ENCODE results near the gene APC. TPM values are rescaled to one million over a fixed set of nuclear protein-coding genes. Genes with fewer than 3 reads are reported as not detected.
"Not testable (repeated sequence)": the region's sequence is repeated elsewhere in the genome, so short reads cannot be mapped to it uniquely, and the experiment has no call there.

The APC gene
- total RNA-seq, 4 donors from 2014 or later, result 106 to 166 (median 121) TPM

DNA sequence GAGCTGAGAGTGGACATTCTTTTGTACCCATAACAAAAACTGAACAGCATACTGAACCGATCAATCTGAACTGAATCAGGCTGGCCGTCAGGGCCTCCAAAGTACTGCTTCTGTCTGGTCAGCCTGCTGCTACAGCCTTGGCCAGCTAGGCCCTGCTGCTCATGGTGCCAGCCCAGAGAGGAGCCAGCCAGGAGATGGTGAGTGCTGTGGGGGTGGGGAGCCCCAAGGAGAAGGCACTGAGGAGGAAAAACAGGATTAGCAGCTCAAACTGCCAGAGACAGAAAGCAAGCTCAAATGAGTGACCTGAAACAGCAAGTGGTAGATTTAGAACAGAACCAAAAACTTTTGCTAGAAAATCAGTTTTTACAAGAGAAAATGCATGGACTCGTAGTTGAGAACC lies 147.3 kb downstream of the APC start:
- intact Hi-C loops (cut with DNase I), result no loop called here
- H3K27ac ChIP-seq (replicated peaks in 1 of 4), result no peak overlapping the region
- no peak overlapping the region for H3K4me3 ChIP-seq
- H3K9me3 ChIP-seq, result no peaks in the 10 kb centered on the region
- no peak for TF ChIP-seq POLR2AphosphoS5 (IDR thresholded peaks at IDR 0.05)
- TF ChIP-seq POLR2A (IDR thresholded peaks at IDR 0.05; ENCODE audit: low read depth), result no peak
- TF ChIP-seq, protein P1, sequence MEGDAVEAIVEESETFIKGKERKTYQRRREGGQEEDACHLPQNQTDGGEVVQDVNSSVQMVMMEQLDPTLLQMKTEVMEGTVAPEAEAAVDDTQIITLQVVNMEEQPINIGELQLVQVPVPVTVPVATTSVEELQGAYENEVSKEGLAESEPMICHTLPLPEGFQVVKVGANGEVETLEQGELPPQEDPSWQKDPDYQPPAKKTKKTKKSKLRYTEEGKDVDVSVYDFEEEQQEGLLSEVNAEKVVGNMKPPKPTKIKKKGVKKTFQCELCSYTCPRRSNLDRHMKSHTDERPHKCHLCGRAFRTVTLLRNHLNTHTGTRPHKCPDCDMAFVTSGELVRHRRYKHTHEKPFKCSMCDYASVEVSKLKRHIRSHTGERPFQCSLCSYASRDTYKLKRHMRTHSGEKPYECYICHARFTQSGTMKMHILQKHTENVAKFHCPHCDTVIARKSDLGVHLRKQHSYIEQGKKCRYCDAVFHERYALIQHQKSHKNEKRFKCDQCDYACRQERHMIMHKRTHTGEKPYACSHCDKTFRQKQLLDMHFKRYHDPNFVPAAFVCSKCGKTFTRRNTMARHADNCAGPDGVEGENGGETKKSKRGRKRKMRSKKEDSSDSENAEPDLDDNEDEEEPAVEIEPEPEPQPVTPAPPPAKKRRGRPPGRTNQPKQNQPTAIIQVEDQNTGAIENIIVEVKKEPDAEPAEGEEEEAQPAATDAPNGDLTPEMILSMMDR (IDR thresholded peaks at IDR 0.05), result no peak
- TF ChIP-seq EP300 (IDR thresholded peaks at IDR 0.05), result no peak
- H3K4me1 ChIP-seq, result peaks cover 0 to 5% (median 1%) of the 10 kb centered on the region in 4 donors
- H3K27me3 ChIP-seq, result no peaks in the 10 kb centered on the region
- WGBS, result 85% methylated on average over 3 of the region's 3 CpGs
- no peak for DNase-seq (ENCODE audit: extremely low spot score)
- peaks cover 31 to 74% (median 61%) of the 10 kb centered on the region in 4 donors for H3K36me3 ChIP-seq

DNA sequence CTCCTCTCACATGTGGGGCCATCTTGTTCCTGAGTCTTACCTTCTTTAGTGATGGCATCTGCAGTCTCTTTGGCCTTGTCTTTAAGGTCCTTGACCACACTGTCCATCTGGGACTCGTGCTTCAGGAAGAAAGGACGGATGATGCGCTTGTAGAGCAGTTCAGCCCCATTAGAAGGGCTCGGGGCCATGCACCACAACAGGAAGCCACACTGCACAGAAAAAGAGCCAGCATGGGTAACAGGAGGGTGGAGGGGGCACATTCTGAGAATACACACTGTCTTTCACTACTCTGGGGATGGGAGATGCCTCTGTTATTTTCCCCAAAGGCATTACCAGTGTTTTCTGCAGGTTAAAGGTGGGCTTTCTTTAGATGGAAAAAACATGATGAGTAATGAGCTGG lies 149.3 kb downstream of the APC start:
- 87% methylated on average over 4 of the region's 4 CpGs for WGBS
- DNase-seq (ENCODE audit: extremely low spot score), result no peak
- peaks cover 28 to 64% (median 46%) of the 10 kb centered on the region in 4 donors for H3K36me3 ChIP-seq
- intact Hi-C loops (cut with DNase I), result no loop called here
- H3K4me3 ChIP-seq, result no peak overlapping the region
- TF ChIP-seq POLR2AphosphoS5 (IDR thresholded peaks at IDR 0.05) (no peak), POLR2A (IDR thresholded peaks at IDR 0.05; ENCODE audit: low read depth) (no peak), EP300 (IDR thresholded peaks at IDR 0.05) (no peak)
- TF ChIP-seq, protein P1 (IDR thresholded peaks at IDR 0.05), result no peak
- H3K27ac ChIP-seq (replicated peaks in 1 of 4), result no peak overlapping the region
- no peaks in the 10 kb centered on the region for H3K9me3 ChIP-seq
- H3K27me3 ChIP-seq, result no peaks in the 10 kb centered on the region
- no peaks in the 10 kb centered on the region for H3K4me1 ChIP-seq

DNA sequence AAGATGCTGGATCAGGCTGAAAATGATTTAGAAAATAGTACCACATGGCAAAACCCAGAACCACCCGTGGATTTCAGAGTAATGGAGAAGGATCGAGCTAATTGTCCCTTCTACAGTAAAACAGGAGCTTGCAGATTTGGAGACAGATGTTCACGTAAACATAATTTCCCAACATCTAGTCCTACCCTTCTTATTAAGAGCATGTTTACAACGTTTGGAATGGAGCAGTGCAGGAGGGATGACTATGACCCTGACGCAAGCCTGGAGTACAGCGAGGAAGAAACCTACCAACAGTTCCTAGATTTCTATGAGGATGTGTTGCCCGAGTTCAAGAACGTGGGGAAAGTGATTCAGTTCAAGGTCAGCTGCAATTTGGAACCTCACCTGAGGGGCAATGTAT lies 154.4 kb downstream of the APC start:
- Histone ChIP-seq H3K4me1 (peaks cover 3 to 15% (median 12%) of the 10 kb centered on the region in 4 donors), H3K36me3 (peaks cover 8 to 44% (median 24%) of the 10 kb centered on the region in 4 donors)
- H3K27ac ChIP-seq (replicated peaks in 1 of 4); H3K9me3 ChIP-seq; H3K4me3 ChIP-seq; DNase-seq (ENCODE audit: extremely low spot score); intact Hi-C loops (cut with DNase I); H3K27me3 ChIP-seq: not testable (repeated sequence)
- 91% methylated on average over 8 of the region's 8 CpGs for WGBS

DNA sequence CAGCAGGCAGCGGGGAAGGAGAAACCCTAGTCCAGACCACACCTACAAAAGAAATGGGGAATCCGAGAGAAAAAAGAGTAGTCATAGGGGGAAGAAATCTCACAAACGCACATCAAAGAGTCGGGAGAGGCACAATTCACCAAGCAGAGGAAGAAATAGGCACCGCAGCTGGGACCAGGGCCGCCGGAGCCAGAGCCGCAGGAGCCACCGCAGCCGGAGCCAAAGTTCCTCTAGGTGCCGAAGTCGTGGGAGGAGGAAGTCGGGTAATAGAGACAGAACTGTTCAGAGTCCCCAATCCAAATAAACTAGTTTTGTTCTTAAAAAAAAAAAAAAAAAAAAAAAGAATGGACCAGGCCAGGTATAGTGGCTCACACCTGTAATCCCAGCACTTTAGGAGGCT lies 155.1 kb downstream of the APC start:
- Histone ChIP-seq H3K9me3 (no peaks in the 10 kb centered on the region), H3K27ac (replicated peaks in 1 of 4) (no peak overlapping the region), H3K36me3 (peaks cover 8 to 43% (median 19%) of the 10 kb centered on the region in 4 donors), H3K27me3 (no peaks in the 10 kb centered on the region), H3K4me1 (peaks cover 3 to 15% (median 12%) of the 10 kb centered on the region in 4 donors), H3K4me3 (no peak overlapping the region)
- no peak for DNase-seq (ENCODE audit: extremely low spot score)
- WGBS, result 96% methylated on average over 13 of the region's 13 CpGs
- intact Hi-C loops (cut with DNase I), result no loop called here
- TF ChIP-seq POLR2A (IDR thresholded peaks at IDR 0.05; ENCODE audit: low read depth) (no peak), POLR2AphosphoS5 (IDR thresholded peaks at IDR 0.05) (no peak), EP300 (IDR thresholded peaks at IDR 0.05) (no peak)
- TF ChIP-seq, protein P1 (IDR thresholded peaks at IDR 0.05), result no peak

DNA sequence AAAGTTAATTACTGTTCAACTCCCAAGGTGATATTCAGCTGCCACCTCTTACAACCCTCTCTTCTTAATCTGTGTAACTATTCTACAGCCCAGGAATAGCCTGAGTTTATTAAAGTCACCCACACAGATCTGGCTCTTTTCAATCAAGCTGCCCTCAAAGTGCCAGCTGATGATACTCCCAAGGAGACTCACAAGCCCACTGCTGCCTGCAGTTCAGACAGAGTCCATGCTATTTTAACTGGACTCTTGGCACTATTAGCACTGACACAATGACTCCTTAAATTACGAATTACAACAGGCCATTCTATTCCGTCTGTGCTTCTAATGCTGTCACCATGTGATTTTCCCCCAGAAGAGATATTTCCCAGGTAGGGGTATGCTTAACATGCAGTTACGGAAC lies 158.0 kb downstream of the APC start:
- WGBS, result 58% methylated on average over 3 of the region's 3 CpGs
- Histone ChIP-seq H3K36me3 (peaks cover 18 to 65% (median 34%) of the 10 kb centered on the region in 4 donors), H3K27me3 (no peaks in the 10 kb centered on the region), H3K4me3 (no peak overlapping the region), H3K27ac (replicated peaks in 1 of 4) (no peak overlapping the region), H3K4me1 (peaks cover 3 to 15% (median 12%) of the 10 kb centered on the region in 4 donors), H3K9me3 (no peaks in the 10 kb centered on the region)
- TF ChIP-seq POLR2A (IDR thresholded peaks at IDR 0.05; ENCODE audit: low read depth) (no peak), POLR2AphosphoS5 (IDR thresholded peaks at IDR 0.05) (no peak), EP300 (IDR thresholded peaks at IDR 0.05) (no peak)
- TF ChIP-seq, protein P1 (IDR thresholded peaks at IDR 0.05), result no peak
- DNase-seq (ENCODE audit: extremely low spot score), result no peak
- intact Hi-C loops (cut with DNase I), result no loop called here

Small RNAs within 50 kb of the gene (small RNA-seq; reads per million reads assigned to genes)
- 0 reads per million in 3 donors for gene RNU6-482P

Other genes starting within 250 kb of the APC start
- gene SRP19, start 123.4 kb downstream of the APC start, total RNA-seq, result 10 to 100 TPM; 39.0 to 61.9 (median 55.0) TPM
- 10 to 100 TPM; 53.0 to 73.6 (median 62.2) TPM for gene REEP5, start 184.3 kb downstream of the APC start, total RNA-seq
- gene DCP2, start 238.9 kb downstream of the APC start, total RNA-seq, result 10 to 100 TPM; 15.7 to 26.7 (median 17.7) TPM

All from esophagus muscularis mucosa (tissue), 4 donors.